AG10803 (cell line): ENCODE data around the gene PRKCH.

Source experiments
- DNase-seq: peaks from one replicate; pipeline ENCODE4 v3.0.0; 2010; ENCODE audit warnings: low read depth
- H3K4me3 ChIP-seq: 2 replicates; pipeline ENCODE4 v1.5.1; 2011; ENCODE audit warnings: mild to moderate bottlenecking, low read length, control low read depth
- CTCF ChIP-seq: conservative IDR thresholded peaks from 2 replicates; pipeline ENCODE4 v1.5.1; 2011; ENCODE audit warnings: mild to moderate bottlenecking, low read length, control low read depth, inconsistent platforms

PRKCH gene

GRCh38 chr14:61474701-61475100, 153.3 kb downstream of the PRKCH start:
- peak; percentile 32 for DNase-seq
- TF ChIP-seq CTCF: no peak
- H3K4me3 ChIP-seq: no peak overlapping the region

DNA sequence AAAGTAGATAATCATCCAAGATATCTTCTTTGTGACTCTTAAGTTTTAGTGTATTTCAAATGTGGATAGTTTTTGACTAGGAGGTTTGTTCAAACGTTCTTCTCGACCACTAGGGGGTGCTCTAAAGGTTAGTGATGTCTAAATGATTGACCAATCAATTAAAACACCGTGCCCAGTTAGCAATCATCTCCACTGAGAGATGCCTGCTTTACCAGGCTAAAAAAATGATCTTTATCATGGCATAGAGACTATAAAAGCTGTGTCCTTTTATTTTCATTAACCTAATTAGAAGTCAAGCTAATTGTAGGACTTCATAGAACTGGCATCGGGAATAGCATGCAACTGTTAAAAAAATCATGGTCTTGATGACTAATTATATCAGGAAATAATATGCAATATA, 153.9 kb downstream of the PRKCH start:
- TF ChIP-seq CTCF: peak; percentile 71
- peak; percentile 81 for DNase-seq
- no peak overlapping the region for H3K4me3 ChIP-seq

GRCh38 chr14:61476105-61476753, 154.8 kb downstream of the PRKCH start:
- no peak overlapping the region for H3K4me3 ChIP-seq
- no peak for TF ChIP-seq CTCF
- DNase-seq: no peak

DNA sequence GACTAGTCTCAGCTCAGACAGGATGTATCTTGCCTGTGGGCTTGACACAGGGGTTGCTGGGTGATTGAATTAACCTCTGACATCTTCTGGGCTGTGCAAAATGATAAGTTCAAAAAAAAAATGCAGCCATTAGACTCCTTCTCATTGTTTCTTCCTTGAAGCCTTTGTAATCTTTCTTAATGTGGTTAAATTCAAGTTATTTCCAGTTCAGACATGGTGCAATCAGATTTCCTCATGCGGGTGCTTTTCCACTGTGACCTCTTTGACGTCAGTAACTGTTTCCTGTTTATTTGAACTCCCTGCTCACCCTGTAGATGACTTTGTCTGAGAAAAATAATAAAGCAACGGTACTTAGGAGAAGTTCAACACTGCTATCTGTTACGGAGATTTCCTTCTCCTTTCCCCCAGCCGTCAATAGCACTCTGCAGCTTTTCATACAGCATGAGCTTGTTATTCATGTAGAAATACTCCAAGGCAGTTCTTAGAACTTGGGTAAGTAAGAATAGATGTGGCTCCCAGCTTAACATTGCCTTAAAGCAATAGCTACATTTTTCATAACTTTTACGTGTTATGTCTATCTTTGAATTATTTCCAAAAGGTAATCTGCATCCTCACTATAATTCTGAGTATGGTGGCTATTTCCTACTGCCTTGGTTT, 155.5 kb downstream of the PRKCH start:
- peak; percentile 93 for DNase-seq
- no peak for TF ChIP-seq CTCF
- no peak overlapping the region for H3K4me3 ChIP-seq

- no peak for TF ChIP-seq CTCF
- DNase-seq: peak; percentile 52
- H3K4me3 ChIP-seq: no peak overlapping the region
These were observed 156.5 kb downstream of the PRKCH start for GRCh38 chr14:61477712-61478462.

- no peak overlapping the region for H3K4me3 ChIP-seq
- DNase-seq: no peak
- no peak for TF ChIP-seq CTCF
These were observed 157.6 kb downstream of the PRKCH start for GRCh38 chr14:61478971-61479473.
